B cell (primary cell): ENCODE measurements around the gene PTPRN2. TPM values are rescaled to one million over a fixed set of nuclear protein-coding genes. Genes with fewer than 3 reads are reported as not detected.

Experiments used
- ATAC-seq: fragments of 200-7000 bp; cut with Tn5 transposase; one replicate; pipeline ENCODE4 v1.10.0; 2021; ENCODE audit warnings: low read depth, mild to moderate bottlenecking, moderate number of reproducible peaks, moderate library complexity
- CTCF ChIA-PET: fragments of 350-600 bp; sonication (Branson Sonifier 250); formaldehyde crosslinking; loops from one replicate; lab custom pipeline; 2021; ENCODE audit warnings: antibody characterized with exemption, inconsistent platforms; lab: Charles Lee
- POLR2A ChIA-PET: fragments of 350-600 bp; sonication (Branson Sonifier 250); formaldehyde crosslinking; loops from one replicate; lab custom pipeline; 2021; ENCODE audit warnings: antibody characterized with exemption; lab: Charles Lee
- DNase-seq: peaks from one replicate; pipeline ENCODE4 v3.0.0; 2013
- H2AFZ ChIP-seq: 2 replicates; pipeline ENCODE4 v1.6.1; 2012; ENCODE audit warnings: mild to moderate bottlenecking, low read depth, low read length; ENCODE audit not compliant: insufficient read depth, poor library complexity, severe bottlenecking
- H3K27ac ChIP-seq, 2 donors: 1 replicate in 1 of 2; 2 replicates in 1 of 2; pipeline ENCODE4 v1.5.1; 2012 to 2013; ENCODE audit warnings: low read length in 2 of 2, mild to moderate bottlenecking in 2 of 2, moderate library complexity in 1 of 2
- H3K27me3 ChIP-seq, 4 experiments: fragments of 200-600 bp in 1 of 4; sonication (generic) in 1 of 4; replicated peaks in 1 of 4; 1 replicate in 2 of 4; 2 replicates in 2 of 4; pipeline versions ENCODE4 v1.6.1 to v1.7.0; 2013 to 2016; ENCODE audit warnings: low read length in 3 of 4, mild to moderate bottlenecking in 2 of 4, mixed read lengths in 1 of 4, moderate library complexity in 1 of 4; ENCODE audit not compliant: insufficient read depth in 4 of 4, control insufficient read depth in 3 of 4; ENCODE audit errors: control extremely low read depth in 1 of 4
- H3K36me3 ChIP-seq, 2 experiments: replicated peaks in 1 of 2; 1 replicate in 1 of 2; 2 replicates in 1 of 2; pipeline versions ENCODE4 v1.6.1 to v1.7.1; 2013; ENCODE audit warnings: low read length in 1 of 2; ENCODE audit not compliant: insufficient read depth in 2 of 2, control insufficient read depth in 1 of 2; ENCODE audit errors: control extremely low read depth in 1 of 2, extremely low read depth in 1 of 2
- H3K4me1 ChIP-seq, 2 donors: fragments of 200-600 bp in 1 of 2; sonication (generic) in 1 of 2; 1 replicate in 1 of 2; 2 replicates in 1 of 2; pipeline versions ENCODE4 v1.5.1 to v1.6.1; 2013 to 2017; ENCODE audit warnings: low read length in 2 of 2; ENCODE audit not compliant: control insufficient read depth in 2 of 2, insufficient read depth in 2 of 2
- H3K4me2 ChIP-seq: replicated peaks from 2 replicates; pipeline ENCODE3; 2012; ENCODE audit warnings: mild to moderate bottlenecking, low read depth, low read length; ENCODE audit not compliant: poor library complexity, severe bottlenecking
- H3K4me3 ChIP-seq, 5 experiments: fragments of 200-600 bp in 1 of 5; sonication (generic) in 1 of 5; 1 replicate in 3 of 5; 2 replicates in 2 of 5; pipeline versions ENCODE4 v1.5.1 to v1.7.0; 2011 to 2016; ENCODE audit warnings: low read length in 4 of 5, mild to moderate bottlenecking in 4 of 5, low read depth in 2 of 5, control low read depth in 1 of 5, moderate library complexity in 1 of 5; ENCODE audit not compliant: insufficient read depth in 1 of 5; ENCODE audit errors: control extremely low read depth in 1 of 5, extremely low read depth in 1 of 5
- H3K79me2 ChIP-seq: fragments of 200-600 bp; sonication (generic); one replicate; pipeline ENCODE4 v1.6.0; 2016; ENCODE audit warnings: low read length; ENCODE audit not compliant: control insufficient read depth, insufficient read depth
- H3K9ac ChIP-seq: fragments of 200-600 bp; sonication (generic); 2 replicates; pipeline ENCODE4 v1.6.1; 2017; ENCODE audit warnings: mild to moderate bottlenecking, low read length, moderate library complexity
- H3K9me3 ChIP-seq, 3 donors: one replicate each; pipeline versions ENCODE4 v1.6.1 to v1.7.1; 2013; ENCODE audit warnings: low read length in 2 of 3; ENCODE audit not compliant: control insufficient read depth in 2 of 3, insufficient read depth in 1 of 3; ENCODE audit errors: control extremely low read depth in 1 of 3
- H4K20me1 ChIP-seq: 2 replicates; pipeline ENCODE4 v1.6.0; 2012; ENCODE audit warnings: mild to moderate bottlenecking, low read length; ENCODE audit not compliant: insufficient read depth, control insufficient read depth, poor library complexity, severe bottlenecking
- H3K27ac Mint-ChIP-seq: one replicate; pipeline ENCODE4 v1.8.0; 2021; ENCODE audit warnings: mixed read lengths
- H3K27me3 Mint-ChIP-seq: one replicate; pipeline ENCODE4 v1.8.0; 2021; ENCODE audit warnings: mixed read lengths
- H3K4me1 Mint-ChIP-seq: one replicate; pipeline ENCODE4 v1.8.0; 2021; ENCODE audit warnings: mixed read lengths
- H3K4me3 Mint-ChIP-seq: one replicate; pipeline ENCODE4 v1.8.0; 2021; ENCODE audit warnings: mixed read lengths
- H3K9me3 Mint-ChIP-seq: one replicate; pipeline ENCODE4 v1.8.0; 2022; ENCODE audit warnings: mixed read lengths; ENCODE audit not compliant: insufficient read depth
- CTCF ChIP-seq: fragments of 200-600 bp; IDR thresholded peaks from one replicate; pipeline ENCODE4 v1.8.0; 2022; ENCODE audit warnings: antibody characterized with exemption, mild to moderate bottlenecking
- EZH2 ChIP-seq: IDR thresholded peaks from 2 replicates; pipeline ENCODE4 v1.6.1; 2012; ENCODE audit warnings: borderline replicate concordance, low read depth, mild to moderate bottlenecking, moderate library complexity, low read length; ENCODE audit not compliant: insufficient read depth, poor library complexity, severe bottlenecking
- WGBS: methylation state at CpG from one replicate; pipeline ENCODE4 v1.1.5; 2013; ENCODE audit warnings: missing lambda C conversion rate; ENCODE audit not compliant: insufficient coverage; 5-methylcytosine and 5-hydroxymethylcytosine counted together
- intact Hi-C: fragments of 100-400 bp; cut with micrococcal nuclease; formaldehyde crosslinking; loops from one replicate; pipeline ENCODE4 v1.10.0; 2022
- polyA plus RNA-seq: library from polyadenylated mRNA; depleted of rRNA; stranded (reverse); fragments of >200 nt; gene quantifications from 2 replicates; pipeline ENCODE4 v1.2.3, GENCODE V29; 2012
- total RNA-seq, 2 donors: library from RNA; stranded (reverse); fragments of 120-200 nt in 1 of 2; gene quantifications; 1 replicate in 1 of 2; 2 replicates in 1 of 2; pipeline versions ENCODE4 v1.2.3 to v1.2.4, GENCODE V29; 2013 to 2022

The PTPRN2 gene
- total and polyA plus RNA-seq, 2 donors (not counting 1 experiment from before 2014, with no cell fraction given), result 2.0 to 5.0 TPM

- Mint-ChIP-seq H3K27ac (no peak overlapping the region), H3K27me3 (no peaks in the 10 kb centered on the region), H3K4me3 (no peak overlapping the region), H3K4me1 (no peaks in the 10 kb centered on the region), H3K9me3 (no peaks in the 10 kb centered on the region)
- H2AFZ ChIP-seq, result no peak overlapping the region
- no peak overlapping the region for H3K9ac ChIP-seq
- H3K79me2 ChIP-seq, result no peaks in the 10 kb centered on the region
- peaks cover 0 to 74% (median 0%) of the 10 kb centered on the region in 3 donors for H3K9me3 ChIP-seq
- no peaks in the 10 kb centered on the region for H3K4me1 ChIP-seq
- 94% methylated on average over 19 of the region's 20 CpGs for WGBS
- DNase-seq (no peak), ATAC-seq (no peak)
- no peaks in the 10 kb centered on the region for H3K36me3 ChIP-seq
- intact Hi-C loops, result no loop called here
- no peaks in the 10 kb centered on the region for H3K27me3 ChIP-seq
- ChIA-PET CTCF (no interaction called here), POLR2A (no interaction called here)
- H3K4me3 ChIP-seq, result no peak overlapping the region
- H3K4me2 ChIP-seq, result no peak overlapping the region
- H3K27ac ChIP-seq, result no peak overlapping the region
- TF ChIP-seq CTCF (no peak), EZH2 (no peak)
- no peaks in the 10 kb centered on the region for H4K20me1 ChIP-seq
These were observed 326.9 kb downstream of the PTPRN2 start for GRCh38 chr7:158260567-158261361.

DNA sequence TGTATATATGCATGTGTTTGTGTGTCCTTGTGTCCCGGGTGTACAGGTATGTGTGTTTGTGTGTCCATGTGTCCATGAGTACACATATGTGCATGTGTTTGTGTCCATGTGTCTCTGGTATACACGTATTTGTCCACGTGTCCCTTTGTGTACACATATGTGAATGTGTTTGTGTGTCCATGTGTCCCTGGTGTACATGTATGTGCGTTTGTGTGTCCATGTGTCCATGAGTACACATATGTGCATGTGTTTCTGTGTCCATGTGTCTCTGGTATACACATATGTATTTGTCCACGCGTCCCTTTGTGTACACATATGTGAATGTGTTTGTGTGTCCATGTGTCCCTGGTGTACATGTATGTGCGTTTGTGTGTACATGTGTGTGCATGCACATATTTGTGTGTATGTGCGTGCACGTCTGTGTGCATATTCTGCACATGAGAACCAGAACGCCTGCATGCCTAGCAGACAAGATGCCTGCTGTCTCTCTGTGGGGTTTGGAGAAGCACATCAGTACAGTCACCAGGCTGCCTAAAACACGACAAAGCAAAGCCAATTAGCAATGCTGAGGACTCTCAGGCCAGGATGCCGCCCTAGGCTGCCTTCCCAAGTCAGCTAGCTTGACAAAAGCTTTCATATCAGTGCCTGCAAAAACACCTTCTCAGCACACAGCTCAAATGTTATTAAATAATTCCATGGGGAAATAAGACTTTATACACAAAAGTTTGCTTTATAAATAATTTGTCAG lies 327.8 kb downstream of the PTPRN2 start:
- H3K4me2 ChIP-seq, result no peak overlapping the region
- no peak for TF ChIP-seq EZH2
- no peak for TF ChIP-seq CTCF
- 86% methylated on average over 11 of the region's 12 CpGs for WGBS
- ChIA-PET POLR2A (no interaction called here), CTCF (no interaction called here)
- DNase-seq (no peak), ATAC-seq (no peak)
- no peaks in the 10 kb centered on the region for H3K79me2 ChIP-seq
- no peak overlapping the region for H2AFZ ChIP-seq
- Mint-ChIP-seq H3K4me3 (no peak overlapping the region), H3K9me3 (no peaks in the 10 kb centered on the region), H3K27me3 (no peaks in the 10 kb centered on the region), H3K4me1 (no peaks in the 10 kb centered on the region), H3K27ac (no peak overlapping the region)
- H3K9ac ChIP-seq, result no peak overlapping the region
- peaks cover 0 to 72% (median 0%) of the 10 kb centered on the region in 3 donors for H3K9me3 ChIP-seq
- no peaks in the 10 kb centered on the region for H3K27me3 ChIP-seq
- H3K36me3 ChIP-seq, result no peaks in the 10 kb centered on the region
- H3K4me1 ChIP-seq, result no peaks in the 10 kb centered on the region
- H3K4me3 ChIP-seq, result no peak overlapping the region
- intact Hi-C loops, result no loop called here
- no peak overlapping the region for H3K27ac ChIP-seq
- no peaks in the 10 kb centered on the region for H4K20me1 ChIP-seq
